Endometrial microvascular endothelial cells (primary cell): ENCODE results near the gene IQGAP3. TPM values are rescaled to one million over a fixed set of nuclear protein-coding genes. Genes with fewer than 3 reads are reported as not detected.

Source experiments
- in situ Hi-C: cut with HindIII; loops from 2 replicates; pipeline ENCODE4 v1.10.0; 2017; ENCODE audit warnings: low sequenced_read_pairs, low pct_unique_long_range_greater_than_20kb; ENCODE audit errors: inconsistent ontology term
- total RNA-seq: library from RNA; depleted of rRNA; stranded (reverse); fragments of >200 nt; gene quantifications from one replicate; pipeline ENCODE4 v1.2.3, GENCODE V29; 2015; ENCODE audit errors: inconsistent ontology term

IQGAP3 gene
- total RNA-seq, 1 donor from 2014 or later: 39.4 TPM

DNA sequence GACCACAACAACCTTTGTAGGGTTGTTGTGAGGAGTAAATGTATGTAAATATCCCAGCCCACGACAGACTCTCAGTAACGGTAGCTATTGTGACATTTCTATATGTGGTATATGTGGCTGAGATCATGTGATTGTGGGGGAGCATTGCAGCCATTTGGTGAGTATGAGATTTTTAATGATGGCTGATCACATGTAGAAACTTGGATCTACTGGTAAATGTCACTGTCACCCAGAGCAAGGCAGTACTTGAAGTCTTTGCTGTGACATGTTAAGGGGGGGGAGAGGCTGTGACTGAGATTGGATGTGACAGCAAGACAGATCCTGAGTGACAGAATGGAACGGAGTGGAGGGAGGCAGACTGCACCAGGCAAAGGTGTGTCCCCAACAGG, 47.9 kb downstream of the IQGAP3 start:
- in situ Hi-C loops: no loop called here

DNA sequence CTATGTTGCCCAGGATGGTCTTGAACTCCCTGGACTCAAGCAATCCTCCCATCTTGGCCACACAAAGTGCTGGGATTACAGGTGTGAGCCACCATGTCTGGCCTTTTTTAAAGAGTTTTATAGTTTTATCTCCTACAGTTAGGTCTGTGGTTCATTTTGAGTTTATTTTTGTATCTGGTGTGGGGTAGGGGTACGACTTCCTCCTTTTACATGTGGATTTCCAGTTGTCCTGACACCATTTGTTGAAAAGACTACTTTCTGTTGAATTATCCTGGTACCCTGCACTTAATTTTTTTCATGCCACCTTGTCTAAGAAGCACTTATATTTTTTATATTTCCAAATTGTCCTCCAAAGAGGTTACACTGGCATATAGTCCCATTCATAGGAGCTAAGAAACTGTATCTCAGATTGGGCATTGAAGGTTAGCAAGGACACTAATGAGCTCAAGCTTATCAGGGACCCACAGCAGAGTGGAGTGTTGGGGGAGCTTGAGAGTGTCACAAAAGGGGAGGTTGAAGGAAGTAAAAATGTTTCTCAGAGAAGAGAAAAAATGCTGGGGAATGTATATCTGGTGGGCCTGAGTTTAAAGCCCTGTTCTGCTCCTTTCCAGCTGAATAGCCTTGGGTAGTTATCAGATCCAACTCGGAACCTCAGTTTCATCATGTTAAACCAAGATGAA, 48.4 kb downstream of the IQGAP3 start:
- in situ Hi-C loops: no loop called here

DNA sequence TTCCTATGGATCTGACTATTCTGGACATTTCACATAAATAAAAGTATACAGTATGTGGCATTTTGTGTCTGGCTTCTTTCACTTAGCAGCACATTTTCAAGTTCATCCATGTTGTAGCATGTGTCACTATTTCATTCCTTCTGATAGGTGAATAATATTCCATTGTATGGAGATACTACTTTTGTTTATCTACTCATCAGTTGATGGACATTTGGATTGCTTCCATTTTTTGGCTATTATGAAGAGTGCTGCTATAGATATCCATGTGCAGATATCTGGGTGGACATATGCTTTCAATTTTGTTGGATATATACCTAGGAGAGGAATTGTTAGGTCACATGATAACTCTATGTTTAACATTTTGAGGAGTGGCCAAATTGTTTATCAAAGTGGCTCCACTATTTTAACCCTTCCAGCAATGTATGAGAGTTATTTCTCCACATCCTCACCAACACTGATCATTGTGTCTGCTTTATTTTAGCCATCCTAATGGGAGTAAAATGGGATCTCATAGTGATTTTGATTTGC, 49.9 kb downstream of the IQGAP3 start:
- in situ Hi-C loops: no loop called here

DNA sequence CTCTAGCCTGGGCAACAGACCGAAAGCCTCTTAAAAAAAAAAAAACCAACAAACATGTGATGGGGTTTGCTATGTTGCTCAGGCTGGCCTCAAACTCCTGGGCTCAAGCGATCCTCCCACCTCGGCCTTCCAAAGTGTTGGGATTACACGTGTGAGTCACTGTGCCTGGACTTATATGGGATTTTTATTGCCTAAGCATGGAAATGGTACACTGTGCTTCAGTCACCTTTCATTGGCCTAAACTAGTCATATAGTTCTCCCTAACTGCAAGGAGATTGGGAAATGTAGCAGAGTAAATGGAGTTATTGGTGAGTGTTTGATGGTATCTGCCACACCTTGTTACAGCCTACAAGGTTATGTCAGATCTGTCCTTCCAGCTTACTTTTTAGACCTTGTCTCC, 54.6 kb downstream of the IQGAP3 start:
- in situ Hi-C loops: no loop called here

DNA sequence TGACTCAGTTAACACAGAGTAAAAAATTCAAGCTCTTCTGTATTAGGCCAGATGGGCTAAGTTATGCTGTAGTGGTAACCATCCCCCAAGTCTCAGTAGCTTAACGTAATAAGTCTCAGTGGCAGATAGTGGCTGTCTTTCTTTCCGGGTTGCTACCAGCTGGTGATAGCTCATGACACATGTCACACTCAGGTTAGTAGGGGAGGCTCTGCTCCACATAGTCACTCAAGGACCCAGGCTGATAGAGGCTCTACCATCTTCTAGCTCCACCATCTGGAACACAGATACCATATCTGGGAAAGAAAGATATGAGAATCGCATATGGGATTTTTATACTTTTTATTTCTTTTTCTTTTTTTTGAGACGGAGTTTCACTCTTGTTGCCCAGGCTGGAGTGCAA, 55.5 kb downstream of the IQGAP3 start:
- in situ Hi-C loops: no loop called here

DNA sequence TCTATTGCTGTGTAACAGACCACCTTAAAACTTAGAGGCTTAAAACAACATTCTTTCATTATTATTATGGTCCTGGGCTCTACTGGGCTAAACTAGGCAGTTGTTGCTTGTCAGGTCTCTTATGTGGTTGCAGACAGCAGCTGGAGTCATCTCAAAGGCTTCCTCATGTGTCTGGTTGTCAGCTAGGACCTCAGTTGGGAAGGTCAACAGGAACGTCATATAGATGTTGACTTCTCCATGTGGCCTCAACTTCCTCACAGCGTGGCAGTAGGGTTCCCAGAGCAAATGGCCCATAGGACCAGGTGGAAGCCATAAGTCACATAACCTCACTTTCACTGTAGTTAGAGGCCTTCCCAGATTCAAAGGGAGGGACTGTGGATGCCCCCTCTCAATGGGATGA, 56.4 kb downstream of the IQGAP3 start:
- in situ Hi-C loops: no loop called here

DNA sequence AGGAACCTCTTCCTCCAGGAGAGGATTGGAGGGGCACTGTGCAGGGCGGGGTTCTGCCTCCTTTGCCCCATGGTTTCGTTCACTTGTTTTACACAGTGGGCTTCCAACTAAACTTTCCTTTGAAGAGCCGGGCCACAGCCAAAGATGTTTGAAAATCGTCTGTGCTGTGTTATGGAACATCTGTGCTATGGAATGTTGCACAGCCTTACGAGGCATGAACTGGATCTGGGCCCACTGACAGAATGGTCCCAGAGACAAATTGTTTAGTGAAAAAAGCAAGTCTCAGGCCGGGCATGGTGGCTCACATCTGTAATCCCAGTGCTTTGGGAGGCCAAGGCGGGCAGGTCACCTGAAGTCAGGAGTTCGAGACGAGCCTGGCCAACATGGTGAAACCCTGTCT, 59.2 kb downstream of the IQGAP3 start:
- in situ Hi-C loops: no loop called here

DNA sequence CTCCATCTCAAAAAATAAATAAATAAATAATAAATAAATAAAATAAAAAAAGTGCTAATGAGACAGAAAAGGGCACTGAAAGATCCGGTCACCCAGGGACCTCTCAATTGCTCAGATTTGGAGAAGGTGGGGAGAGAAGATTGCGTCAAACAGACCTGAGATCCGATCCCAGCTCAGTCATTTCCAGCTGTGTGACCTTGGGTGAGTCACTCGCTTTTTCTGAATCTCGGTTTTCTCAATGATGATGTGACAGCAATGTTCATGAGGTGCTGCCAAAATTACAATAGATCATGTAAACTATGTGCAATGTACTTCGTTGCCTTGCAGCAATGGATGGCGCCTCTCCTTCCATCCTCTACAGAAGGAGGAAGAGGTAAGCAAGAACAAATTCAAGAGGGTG, 60.7 kb downstream of the IQGAP3 start:
- in situ Hi-C loops: no loop called here

DNA sequence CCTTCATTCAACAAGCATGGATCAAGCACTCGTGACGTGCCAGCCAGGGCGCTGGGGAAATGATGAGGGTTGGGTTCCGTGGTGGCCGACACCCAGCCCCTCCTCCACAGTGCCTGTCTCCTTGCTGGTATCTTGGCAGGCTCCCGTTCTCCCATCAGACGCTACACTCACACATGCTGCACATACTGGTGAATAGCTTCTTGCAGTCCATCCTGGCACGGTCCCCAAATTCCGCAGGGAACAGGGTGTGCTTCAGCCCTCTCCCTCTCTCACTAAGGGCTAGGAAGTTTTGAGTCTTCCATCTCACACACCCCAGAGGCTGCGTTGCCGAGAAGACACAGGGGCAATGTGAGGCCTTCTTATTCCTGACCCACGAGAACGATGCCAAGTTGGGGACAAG, 61.7 kb downstream of the IQGAP3 start:
- in situ Hi-C loops: no loop called here

DNA sequence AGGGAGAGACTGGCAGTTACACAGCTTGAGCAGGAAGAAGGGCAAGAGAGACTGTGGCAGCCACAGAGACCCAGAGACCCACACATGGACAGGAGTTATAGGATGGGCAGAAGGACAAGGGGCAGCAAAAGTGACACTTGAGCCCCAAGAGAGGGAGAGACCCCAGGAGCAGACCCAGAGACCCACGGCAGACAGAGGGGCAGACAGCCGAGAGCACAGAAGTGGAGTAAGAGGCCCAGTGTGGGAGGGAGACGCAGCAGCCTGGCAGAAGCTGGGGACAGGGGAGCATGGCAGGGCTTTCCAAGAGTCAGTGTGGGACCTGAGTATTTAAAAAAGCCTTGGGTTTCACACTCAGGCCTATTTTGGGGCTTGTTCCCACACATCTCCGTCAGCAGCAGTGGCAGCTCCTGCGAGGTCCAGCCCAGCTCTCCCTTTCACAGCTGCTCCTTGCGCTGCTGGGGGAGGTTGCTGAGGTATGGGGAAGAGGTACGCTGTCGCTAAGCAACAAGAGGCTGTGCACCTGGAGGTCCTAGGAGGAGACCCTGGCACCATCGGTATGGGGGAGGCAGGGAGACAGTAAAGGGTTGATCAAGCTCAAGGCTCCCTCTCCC, 62.8 kb downstream of the IQGAP3 start:
- in situ Hi-C loops: no loop called here

DNA sequence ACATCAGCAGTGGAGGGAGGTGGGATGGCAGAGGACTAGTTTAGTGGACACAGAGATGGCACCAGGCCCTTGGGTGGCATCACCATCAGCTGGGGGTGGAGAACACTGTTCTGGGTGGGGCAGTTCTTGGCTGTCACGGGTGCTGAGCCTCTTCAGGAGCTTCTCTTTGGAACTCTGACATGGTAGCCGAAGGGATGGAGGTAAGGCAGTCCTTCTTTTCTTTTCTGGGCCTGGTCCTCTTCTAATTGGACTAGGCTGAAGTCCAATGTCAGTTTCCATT, 63.5 kb downstream of the IQGAP3 start:
- in situ Hi-C loops: no loop called here

DNA sequence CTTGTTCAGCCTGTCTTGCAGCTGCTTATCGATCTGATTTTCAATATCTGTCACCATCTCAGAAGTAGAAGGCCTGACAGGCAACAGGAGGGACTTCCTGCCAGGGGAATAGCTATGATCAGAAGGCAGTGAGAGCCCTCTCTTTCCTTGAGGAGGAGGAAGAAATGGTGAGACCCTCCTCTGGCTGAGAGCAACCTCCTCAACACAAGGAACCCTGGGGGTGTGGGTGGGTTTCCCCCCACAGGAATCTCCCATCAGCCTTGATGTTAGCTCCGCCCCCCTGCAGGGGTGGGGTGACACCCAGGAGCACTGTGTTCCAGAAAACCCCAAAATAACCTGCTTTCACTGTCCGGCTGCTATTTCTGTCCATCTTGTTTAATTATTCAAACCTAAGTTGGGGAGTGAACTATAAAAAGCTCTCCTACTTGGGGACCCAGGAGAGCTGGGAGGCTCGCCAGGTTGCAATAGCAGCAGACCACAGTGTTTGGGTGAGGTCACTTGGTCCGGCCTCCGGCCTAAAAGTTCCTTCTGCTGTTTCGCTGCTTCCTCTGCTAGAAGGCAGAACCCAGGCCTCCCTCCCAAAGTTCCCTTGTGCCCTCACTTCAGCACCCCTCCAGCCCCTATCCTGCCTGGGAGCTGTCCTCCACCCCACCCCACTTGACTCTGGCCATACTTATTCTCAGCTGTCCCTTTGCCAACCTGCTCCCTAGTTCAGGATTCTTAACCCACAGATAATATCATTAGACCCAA, 64.0 kb downstream of the IQGAP3 start:
- in situ Hi-C loops: no loop called here

DNA sequence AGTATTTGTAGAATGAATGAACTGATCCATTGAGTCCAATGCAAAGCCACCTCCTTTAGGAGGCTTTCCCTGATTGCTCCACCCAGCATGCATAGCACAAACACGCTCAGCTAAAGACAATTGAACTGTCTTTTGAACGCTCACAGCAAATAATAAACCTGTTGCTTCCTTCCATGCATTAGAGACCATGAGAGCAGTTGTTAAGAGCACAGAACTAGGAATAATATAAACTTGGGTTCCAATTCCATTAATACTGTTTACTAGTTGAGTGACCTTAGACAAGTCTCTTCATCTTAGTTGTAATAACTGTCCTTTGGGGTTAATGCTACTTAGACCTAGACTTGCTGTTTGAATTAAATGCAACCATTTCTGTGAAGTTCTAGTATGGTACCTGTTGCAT, 65.9 kb downstream of the IQGAP3 start:
- in situ Hi-C loops: no loop called here

DNA sequence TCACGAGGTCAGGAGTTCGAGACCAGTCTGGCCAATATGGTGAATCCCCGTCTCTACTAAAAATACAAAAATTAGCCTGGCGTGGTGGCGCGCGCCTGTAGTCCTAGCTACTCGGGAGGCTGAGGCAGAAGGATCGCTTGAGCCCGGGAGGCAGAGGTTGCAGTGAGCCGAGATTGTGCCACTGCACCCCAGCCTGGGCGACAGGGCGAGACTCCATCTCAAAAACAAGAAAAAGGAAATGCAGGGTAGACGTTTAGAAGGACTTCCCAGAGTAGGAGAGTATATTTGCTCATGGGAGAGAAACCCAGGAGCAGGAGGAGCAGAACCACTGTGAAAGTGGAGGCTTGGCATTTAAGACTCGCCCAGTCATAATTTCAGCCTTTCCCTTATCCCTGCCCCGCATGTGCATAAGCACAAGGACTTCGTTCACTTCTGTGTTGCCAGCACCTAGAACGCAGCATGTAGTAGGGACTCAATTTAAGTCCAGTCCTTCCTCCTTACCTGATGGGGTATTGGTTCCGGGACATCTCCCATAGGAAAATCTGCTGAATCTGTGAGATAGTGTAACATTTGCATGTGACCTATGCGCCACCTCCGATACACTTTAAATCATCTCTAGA, 66.6 kb downstream of the IQGAP3 start:
- in situ Hi-C loops: no loop called here

DNA sequence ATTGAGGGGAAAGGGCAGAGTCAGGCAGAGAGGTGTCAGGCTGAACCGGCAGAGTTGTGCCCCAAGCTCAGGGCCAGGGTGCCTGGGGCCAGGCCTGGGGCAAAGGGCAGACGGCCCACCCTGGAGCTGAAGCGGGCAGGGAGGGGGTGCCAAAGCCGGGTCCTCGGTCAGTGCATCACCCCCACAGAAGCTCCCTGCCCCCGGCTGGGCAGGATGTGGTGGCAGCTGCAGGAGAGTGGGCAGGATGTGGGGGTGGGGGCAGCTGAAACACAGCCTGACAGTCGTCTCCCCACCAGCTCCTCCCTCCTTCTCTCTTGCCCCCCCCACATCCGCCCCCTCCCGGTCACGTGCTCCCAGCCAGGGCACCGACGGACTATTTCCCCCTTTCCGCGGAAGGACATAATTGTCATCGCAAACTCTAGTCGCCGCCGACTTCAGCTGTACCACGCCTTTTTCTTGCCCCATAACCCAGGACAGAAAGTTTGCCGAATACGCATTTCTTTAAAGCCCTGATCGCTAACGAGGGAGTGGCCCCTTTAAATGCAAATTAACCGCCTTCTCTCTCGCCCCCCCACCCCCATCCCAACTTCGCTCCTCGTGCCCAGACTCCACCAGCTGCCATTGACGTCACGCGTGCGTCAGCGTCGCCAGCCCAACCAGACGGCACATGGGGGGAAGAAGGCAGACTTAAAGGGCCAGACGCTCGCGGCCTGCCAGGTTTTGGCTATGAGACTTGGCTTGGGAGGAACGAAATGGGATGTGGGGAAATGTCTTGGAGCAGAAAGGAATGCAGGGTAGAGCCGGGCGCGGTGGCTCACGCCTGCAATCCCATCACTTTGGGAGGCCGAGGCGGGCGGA, 67.3 kb downstream of the IQGAP3 start:
- in situ Hi-C loops: no loop called here

DNA sequence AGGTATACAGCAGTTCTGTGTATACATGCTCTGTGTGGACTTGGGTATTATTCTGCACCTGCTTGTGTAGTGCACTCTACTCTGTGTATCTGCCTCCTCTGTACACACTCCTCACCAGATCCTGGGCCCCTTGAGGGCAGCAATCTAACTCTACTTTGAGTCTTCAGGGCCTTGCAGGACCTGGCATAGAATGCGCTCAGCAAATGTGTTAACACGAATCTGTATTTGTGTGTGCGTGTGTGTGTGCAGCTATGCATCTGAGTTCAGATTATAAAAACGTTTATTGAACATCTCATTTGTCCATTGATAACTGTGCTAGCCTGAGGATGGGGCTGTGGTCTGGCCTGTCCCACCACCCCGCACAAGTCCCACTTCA, 67.9 kb downstream of the IQGAP3 start:
- in situ Hi-C loops: no loop called here

DNA sequence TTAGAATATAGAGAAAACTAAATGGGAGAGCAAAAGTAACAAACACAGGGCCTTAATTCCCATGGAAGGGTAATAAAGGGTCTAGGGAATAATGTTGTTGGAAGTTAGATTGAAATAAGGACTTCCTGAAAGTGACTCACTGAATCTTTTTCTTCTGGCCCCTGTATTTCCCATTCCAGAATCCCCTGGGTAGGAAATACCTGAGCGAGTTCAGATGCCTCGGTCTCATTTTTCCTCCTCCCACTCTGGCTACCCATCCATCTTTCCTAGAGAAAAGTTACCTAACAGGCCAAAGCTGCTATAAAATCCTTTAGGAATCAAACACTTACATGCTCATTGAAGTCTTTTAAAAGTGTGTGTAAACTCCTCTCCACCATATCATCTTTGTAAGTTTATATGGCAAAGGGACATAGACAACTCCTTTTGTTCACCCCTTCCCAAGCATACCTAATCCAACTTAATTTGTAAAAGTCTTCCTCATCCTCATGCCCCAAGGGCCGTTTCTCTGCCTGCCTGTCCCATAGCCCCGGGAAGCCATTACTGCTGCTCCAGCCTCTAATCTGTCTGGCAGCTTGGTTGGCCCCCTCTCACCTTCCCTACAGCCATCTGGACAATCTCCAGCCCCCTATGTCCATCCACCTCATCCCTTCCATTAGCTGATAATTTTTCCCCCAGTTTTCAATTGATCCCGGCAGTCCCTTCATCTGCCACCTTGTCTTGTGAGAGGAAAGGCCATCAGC, 68.5 kb downstream of the IQGAP3 start:
- in situ Hi-C loops: no loop called here

DNA sequence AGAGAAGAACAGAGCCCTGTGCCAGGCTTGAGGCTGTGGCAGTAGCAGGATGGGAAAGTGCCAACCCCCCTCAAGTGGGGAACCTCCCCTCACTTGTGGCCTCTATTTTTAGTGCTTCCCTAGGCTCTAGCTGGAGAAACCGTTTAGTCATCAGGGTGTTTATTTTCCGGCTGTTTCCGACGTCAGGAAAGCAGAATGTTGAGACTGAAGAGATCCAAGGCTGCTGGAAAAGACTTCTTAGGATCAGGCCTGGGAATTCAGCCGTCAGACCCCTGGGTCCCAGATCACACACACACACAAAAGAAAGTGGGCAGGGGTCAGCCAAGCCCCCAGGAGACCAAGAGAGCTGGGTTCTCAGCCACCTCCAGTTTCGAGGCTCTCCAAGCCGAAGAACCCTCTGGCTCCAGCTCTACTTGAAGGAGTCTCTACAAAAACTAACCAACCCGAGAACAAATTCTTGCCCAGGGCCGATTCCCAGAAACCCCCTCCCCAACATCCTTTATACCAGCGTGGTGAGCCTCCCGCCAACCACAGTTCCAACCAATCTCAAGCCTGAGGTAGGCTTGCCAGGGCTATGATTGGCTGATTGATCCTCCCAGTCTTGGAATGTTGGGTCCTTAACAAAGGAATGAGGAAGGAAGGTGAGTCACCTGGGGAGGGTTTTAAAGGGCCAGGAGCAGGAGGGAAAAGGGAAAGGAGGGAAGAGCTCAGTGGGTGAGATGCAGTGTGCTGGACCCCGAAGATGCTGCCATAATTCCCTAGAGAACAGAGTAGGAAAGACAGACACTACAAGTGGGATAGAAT, 69.3 kb downstream of the IQGAP3 start:
- in situ Hi-C loops: no loop called here
